GM12864 (cell line): ENCODE data around the gene LETMD1.
A peak's percentile ranks its signal among the peaks of the same experiment; 100 is the strongest.

ENCODE experiments used
- DNase-seq: peaks from one replicate; pipeline ENCODE4 v3.0.0-alpha.2; 2011; ENCODE audit warnings: low read depth
- H3K4me3 ChIP-seq: 2 replicates; pipeline ENCODE4 v1.5.1; 2011; ENCODE audit warnings: mild to moderate bottlenecking, low read depth, low read length, control low read depth
- TF ChIP-seq, protein P1 (sequence below): IDR thresholded peaks from 2 replicates; pipeline ENCODE4 v1.5.1; 2011; ENCODE audit warnings: low read depth, mild to moderate bottlenecking, moderate library complexity, low read length, control low read depth, inconsistent platforms; ENCODE audit errors: missing control alignments

Gene LETMD1

DNA sequence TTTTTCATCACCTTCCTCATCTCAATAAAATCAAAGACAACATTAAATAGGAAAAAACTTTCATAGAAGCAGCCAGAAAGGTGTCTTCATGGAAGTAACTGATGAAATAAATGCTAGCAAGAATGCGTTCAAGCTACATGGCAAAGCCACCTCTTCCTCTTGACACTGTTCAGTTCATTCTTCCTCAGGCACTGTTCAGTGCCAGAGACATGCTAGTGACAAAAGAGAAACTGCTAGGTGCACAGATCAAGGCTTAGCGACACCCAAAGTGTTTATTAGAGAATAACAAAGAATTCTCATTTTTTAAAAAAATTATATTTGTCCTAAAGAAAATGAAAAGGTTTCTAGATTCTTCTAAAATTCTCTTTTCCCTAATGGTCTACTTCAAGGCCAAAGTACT lies 29.2 kb upstream of the LETMD1 start:
- TF ChIP-seq, protein P1, sequence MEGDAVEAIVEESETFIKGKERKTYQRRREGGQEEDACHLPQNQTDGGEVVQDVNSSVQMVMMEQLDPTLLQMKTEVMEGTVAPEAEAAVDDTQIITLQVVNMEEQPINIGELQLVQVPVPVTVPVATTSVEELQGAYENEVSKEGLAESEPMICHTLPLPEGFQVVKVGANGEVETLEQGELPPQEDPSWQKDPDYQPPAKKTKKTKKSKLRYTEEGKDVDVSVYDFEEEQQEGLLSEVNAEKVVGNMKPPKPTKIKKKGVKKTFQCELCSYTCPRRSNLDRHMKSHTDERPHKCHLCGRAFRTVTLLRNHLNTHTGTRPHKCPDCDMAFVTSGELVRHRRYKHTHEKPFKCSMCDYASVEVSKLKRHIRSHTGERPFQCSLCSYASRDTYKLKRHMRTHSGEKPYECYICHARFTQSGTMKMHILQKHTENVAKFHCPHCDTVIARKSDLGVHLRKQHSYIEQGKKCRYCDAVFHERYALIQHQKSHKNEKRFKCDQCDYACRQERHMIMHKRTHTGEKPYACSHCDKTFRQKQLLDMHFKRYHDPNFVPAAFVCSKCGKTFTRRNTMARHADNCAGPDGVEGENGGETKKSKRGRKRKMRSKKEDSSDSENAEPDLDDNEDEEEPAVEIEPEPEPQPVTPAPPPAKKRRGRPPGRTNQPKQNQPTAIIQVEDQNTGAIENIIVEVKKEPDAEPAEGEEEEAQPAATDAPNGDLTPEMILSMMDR = no peak
- DNase-seq = no peak
- no peak overlapping the region for H3K4me3 ChIP-seq

DNA sequence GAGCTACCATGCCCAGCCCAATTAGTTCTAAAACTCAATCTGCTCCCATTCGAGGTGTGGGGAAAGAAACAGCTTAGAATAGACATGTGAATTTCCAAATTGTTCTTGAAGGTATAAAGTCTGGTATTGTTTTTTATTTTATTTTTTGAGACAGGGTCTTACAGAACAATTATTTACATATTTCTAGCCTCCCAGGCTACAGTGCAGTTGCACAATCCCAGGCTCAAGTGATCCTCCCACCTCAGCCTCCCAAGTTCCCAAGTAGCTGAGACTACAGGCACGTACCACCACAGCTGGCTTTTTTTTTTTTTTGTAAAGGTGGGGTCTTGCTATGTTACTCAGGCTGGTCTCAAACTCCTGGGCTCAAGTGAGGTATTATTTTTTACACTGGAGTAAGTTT lies 28.2 kb upstream of the LETMD1 start:
- TF ChIP-seq, protein P1 = no peak
- DNase-seq = no peak
- no peak overlapping the region for H3K4me3 ChIP-seq

- TF ChIP-seq, protein P1 = no peak
- DNase-seq = no peak
These were observed 27.5 kb upstream of the LETMD1 start for GRCh38 chr12:51020448-51021182.

GRCh38 chr12:51021694-51022093 lies 26.4 kb upstream of the LETMD1 start:
- no peak for DNase-seq
- no peak overlapping the region for H3K4me3 ChIP-seq
- TF ChIP-seq, protein P1 = no peak

More at GRCh38 chr12:51020448-51021182, 27.5 kb upstream of the LETMD1 start:
- no peak overlapping the region for H3K4me3 ChIP-seq

DNA sequence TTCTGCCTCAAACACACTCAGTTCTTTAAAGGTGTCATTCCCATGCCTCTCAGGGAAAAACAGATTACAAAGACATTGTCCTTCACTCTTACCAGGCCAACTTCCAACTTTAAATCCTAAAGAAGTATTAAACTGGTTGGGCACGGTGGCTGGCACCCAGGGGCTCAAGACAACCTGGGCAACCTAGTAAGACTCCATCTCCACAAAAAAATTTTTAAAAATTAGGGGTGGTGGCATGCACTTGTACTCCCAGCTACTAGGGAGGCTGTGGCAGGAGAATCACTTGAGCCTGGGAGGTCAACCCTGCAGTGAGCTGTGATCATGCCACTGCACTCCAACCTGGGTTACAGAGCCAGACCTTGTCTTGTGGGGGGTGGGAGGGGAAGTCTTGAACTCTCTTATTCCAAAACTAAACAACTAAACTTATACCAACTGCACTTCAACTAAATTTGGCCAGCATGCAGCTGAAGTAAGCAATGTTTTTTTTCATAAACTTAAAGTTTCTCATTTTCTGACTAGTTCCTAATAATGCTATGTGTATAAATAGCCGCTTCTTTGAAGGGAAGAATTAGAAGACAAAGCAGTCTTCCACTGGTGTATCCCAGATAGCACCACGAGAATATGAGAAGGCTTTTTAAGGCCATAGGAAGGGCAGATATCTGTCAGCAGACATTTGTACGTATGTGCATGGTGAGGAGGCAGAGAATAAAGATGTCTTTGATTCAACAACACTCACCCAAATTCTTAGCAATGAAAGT lies 24.3 kb upstream of the LETMD1 start:
- H3K4me3 ChIP-seq = peak overlapping the region; percentile 87
- no peak for DNase-seq
- TF ChIP-seq, protein P1 = no peak

GRCh38 chr12:51025338-51025835 lies 22.7 kb upstream of the LETMD1 start:
- peak overlapping the region; percentile 87 for H3K4me3 ChIP-seq
- no peak for DNase-seq
- TF ChIP-seq, protein P1 = no peak
